HL-60 (cell line): ENCODE measurements around the gene KRCC1.
"Not testable (repeated sequence)": the region's sequence is repeated elsewhere in the genome, so short reads cannot be mapped to it uniquely, and the experiment has no call there.

Experiments used
- GABPA ChIP-seq: IDR thresholded peaks from 2 replicates; pipeline ENCODE4 v1.6.1; 2012; ENCODE audit warnings: low read depth
- POLR2AphosphoS5 ChIP-seq: IDR thresholded peaks from 2 replicates; pipeline ENCODE4 v1.6.1; 2012; ENCODE audit warnings: low read depth
- TF ChIP-seq, protein P1 (sequence below): IDR thresholded peaks from one replicate; pipeline ENCODE4 v1.5.1; 2011; ENCODE audit warnings: low read length, control low read depth, inconsistent platforms; ENCODE audit not compliant: insufficient read depth
- TF ChIP-seq, protein P2 (sequence below): IDR thresholded peaks from 2 replicates; pipeline ENCODE4 v1.6.1; 2012; ENCODE audit warnings: low read depth; ENCODE audit not compliant: insufficient replicate concordance

DNA sequence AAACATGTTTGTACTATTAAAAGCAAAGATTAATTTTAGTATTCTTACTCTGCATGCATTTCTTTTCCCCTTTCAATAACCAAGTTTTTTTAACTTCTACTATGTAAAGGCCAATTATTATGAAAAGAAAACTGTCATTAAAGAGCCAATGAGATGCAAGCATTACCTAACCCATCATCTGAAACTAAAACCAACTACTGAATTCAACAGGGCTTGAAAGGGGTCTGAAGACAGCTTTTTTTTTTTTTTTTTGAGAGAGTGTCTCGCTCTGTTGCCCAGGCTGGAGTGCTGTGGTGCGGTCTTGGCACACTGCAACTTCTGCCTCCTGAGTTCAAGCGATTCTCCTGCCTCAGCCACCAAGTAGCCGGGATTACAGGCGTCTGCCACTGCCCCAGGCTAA lies 69.7 kb downstream of the KRCC1 start:
- TF ChIP-seq, protein P1, sequence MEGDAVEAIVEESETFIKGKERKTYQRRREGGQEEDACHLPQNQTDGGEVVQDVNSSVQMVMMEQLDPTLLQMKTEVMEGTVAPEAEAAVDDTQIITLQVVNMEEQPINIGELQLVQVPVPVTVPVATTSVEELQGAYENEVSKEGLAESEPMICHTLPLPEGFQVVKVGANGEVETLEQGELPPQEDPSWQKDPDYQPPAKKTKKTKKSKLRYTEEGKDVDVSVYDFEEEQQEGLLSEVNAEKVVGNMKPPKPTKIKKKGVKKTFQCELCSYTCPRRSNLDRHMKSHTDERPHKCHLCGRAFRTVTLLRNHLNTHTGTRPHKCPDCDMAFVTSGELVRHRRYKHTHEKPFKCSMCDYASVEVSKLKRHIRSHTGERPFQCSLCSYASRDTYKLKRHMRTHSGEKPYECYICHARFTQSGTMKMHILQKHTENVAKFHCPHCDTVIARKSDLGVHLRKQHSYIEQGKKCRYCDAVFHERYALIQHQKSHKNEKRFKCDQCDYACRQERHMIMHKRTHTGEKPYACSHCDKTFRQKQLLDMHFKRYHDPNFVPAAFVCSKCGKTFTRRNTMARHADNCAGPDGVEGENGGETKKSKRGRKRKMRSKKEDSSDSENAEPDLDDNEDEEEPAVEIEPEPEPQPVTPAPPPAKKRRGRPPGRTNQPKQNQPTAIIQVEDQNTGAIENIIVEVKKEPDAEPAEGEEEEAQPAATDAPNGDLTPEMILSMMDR: not testable (repeated sequence)
- TF ChIP-seq GABPA, POLR2AphosphoS5: not testable (repeated sequence)
- TF ChIP-seq, protein P2, sequence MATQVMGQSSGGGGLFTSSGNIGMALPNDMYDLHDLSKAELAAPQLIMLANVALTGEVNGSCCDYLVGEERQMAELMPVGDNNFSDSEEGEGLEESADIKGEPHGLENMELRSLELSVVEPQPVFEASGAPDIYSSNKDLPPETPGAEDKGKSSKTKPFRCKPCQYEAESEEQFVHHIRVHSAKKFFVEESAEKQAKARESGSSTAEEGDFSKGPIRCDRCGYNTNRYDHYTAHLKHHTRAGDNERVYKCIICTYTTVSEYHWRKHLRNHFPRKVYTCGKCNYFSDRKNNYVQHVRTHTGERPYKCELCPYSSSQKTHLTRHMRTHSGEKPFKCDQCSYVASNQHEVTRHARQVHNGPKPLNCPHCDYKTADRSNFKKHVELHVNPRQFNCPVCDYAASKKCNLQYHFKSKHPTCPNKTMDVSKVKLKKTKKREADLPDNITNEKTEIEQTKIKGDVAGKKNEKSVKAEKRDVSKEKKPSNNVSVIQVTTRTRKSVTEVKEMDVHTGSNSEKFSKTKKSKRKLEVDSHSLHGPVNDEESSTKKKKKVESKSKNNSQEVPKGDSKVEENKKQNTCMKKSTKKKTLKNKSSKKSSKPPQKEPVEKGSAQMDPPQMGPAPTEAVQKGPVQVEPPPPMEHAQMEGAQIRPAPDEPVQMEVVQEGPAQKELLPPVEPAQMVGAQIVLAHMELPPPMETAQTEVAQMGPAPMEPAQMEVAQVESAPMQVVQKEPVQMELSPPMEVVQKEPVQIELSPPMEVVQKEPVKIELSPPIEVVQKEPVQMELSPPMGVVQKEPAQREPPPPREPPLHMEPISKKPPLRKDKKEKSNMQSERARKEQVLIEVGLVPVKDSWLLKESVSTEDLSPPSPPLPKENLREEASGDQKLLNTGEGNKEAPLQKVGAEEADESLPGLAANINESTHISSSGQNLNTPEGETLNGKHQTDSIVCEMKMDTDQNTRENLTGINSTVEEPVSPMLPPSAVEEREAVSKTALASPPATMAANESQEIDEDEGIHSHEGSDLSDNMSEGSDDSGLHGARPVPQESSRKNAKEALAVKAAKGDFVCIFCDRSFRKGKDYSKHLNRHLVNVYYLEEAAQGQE: not testable (repeated sequence)
